ENCODE results near the gene OR52I1.

The OR52I1 gene

DNA sequence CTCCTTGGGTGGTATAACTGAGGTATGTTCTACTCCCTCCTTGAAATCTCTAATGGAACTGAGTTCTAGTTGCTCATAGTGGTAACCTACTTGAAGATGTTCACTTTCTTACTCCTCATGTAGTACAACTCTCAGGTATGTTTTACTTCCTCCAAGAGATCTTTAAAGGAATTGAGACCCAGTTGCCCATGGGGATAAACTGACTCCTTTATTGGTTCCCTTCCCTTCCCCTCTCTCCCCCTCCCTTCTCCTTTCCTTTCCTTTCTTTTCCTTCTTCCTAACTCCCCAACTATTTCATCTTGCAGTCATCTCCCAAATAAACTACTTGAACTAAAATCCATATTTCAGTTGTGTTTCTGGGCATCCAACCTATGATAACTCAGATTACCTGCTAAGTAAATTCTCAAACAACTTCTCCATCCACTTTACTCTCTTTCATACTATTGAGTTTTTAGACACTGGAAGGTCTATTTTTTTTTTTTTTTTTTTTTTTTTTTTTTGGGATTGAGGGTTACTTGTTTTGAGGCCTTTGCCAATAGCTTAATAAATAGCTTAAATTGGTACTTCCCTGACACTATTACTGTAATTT, 22.1 kb downstream of the OR52I1 start:
- no peak for DNase-seq

- no peak for DNase-seq
Observed at GRCh38 chr11:4619514-4619913, 25.7 kb downstream of the OR52I1 start.

- no peak for DNase-seq
Observed at GRCh38 chr11:4626207-4627099, 32.6 kb downstream of the OR52I1 start.

GRCh38 chr11:4636136-4636535, 42.3 kb downstream of the OR52I1 start:
- DNase-seq, result no peak

DNA sequence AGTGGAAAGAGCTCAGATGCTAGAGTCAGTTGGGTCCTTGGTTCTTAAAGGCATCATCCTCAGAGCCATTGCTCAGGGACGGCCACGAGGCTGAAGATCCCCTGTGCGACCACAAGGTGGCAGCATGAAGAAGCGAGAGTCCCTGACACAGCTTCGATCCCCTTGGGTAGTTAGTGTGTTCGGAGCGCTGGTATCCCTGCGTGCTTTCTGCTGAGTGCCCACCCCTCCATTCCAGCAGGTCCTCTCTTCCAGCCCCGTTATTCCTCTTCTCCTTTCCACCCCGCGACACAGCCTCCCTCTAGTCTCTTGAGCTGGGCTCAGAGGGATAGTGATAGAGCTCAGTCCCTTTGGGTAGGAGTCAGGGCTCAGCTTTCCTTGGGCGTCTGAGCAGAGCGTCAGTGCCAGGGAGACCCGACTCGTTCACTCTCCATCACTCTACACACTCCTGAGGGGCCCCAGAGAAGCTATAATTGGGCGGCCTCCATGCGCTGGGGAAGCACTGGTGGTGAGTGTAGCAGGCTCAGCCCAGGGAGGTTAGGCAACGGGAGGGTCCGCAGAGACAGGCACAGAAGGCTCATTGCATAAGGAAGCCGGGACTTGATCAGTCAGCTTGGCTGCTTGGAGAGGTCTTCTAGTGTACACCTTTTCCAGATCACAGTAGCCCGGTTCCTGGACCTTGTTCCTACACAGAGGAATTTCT, 43.3 kb downstream of the OR52I1 start, which contains the start of gene OR51D1:
OR51D1 (plus strand) TSS at position 516 of the 700 bp plus-strand sequence. CDS start 2,314 bp downstream, outside the sequence.
- peak; percentile 83 for DNase-seq

DNA sequence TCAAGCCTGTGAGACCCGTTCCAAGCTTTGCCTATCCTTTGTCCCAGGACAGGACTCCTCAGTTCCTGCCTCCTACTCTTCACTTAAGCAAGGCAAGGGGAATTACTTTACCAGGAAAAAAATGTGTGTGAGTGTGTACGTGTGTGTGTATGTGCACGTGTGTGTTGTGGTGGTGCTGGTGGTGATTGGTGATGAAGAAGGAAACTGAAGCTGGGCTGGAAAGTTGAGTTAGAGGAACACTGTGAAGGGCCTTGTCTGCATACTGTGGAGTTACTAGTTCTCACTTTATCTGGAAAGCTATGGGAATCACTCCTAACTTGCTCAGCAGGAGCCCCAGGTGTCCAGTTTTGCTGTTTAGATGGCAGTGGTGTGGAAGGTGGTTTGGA, 43.8 kb downstream of the OR52I1 start:
- DNase-seq, result no peak

- DNase-seq, result no peak
Observed at GRCh38 chr11:4639931-4640330, 46.1 kb downstream of the OR52I1 start.

- DNase-seq, result no peak
Observed at GRCh38 chr11:4641501-4641900, 47.7 kb downstream of the OR52I1 start.

GRCh38 chr11:4642043-4642442, 48.2 kb downstream of the OR52I1 start:
- no peak for DNase-seq

DNA sequence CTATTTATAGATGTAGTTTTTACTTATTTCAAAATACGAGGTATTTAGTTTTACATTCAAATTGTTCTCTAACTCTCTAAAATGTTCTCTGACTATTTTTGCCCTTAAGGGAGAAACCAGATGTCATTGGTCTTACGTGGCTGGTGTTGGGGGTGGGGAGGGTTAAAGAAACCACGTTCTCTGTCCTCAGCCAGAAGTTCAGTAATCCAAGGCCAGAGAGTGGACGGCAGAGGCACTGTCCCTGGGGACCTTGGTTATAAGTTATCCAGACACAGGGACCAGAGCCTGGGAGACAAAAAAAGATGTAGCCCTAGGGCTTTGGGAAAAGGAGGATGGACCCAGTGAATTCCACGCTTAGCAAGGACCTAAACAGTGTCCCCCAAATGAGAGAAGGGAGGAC, 49.2 kb downstream of the OR52I1 start:
- DNase-seq, result no peak

DNA sequence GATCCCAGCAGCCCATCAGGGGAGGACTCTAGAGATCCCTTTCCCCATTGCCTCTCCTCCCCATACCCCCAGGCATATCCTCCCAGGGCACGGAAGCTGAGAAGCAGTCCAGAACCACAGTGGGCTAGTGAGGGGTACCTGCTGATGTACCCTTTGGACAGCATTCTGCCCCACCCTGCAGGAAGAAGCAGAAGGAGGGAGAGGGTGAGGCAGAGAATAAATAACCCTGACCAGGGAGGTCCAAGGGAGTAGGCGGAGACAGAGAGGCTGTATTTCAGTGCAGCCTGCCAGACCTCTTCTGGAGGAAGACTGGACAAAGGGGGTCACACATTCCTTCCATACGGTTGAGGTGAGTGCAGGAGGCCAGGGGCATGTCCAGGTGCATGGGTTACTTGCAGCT, 49.8 kb downstream of the OR52I1 start, which contains the start of gene OR51E1:
OR51E1 (plus strand) TSS at position 301 of the 400 bp plus-strand sequence. CDS start 8,545 bp downstream, outside the sequence.
- no peak for DNase-seq

DNA sequence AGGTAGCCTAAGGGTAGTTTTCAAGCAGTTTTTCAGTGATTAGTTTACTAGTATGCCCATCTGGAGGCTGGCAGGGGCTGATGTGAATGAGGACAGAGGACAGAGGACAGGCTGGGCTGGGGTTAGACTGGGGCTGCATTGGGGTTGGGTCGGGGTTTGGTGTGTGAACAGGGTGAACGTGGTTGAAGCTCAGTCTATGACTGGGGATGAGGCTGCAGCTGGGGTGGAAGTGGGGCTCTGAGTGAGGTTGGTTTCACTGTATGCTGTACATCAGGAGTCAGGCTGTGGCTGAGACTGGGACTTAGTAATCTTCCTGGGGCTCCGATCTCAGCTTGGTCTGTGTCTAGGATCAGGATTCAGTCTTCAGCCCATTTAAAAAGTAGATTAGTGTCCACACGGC, 50.4 kb downstream of the OR52I1 start:
- DNase-seq, result no peak

Measured in activated CD8-positive, alpha-beta memory T cell treated with anti-CD3 and anti-CD28 coated beads for 24 hours (primary cell).